AG09319 (cell line): ENCODE results near the gene RPTOR.

Experiments
- DNase-seq: peaks from one replicate; pipeline ENCODE4 v3.0.0-alpha.2; 2010; ENCODE audit warnings: low read depth; ENCODE audit errors: extremely low read depth
- TF ChIP-seq, protein P1 (sequence below): IDR thresholded peaks from 2 replicates; pipeline ENCODE4 v1.5.1; 2011; ENCODE audit warnings: low read depth, mild to moderate bottlenecking, inconsistent platforms, low read length, moderate library complexity

RPTOR gene

GRCh38 chr17:80816241-80817103 lies 271.8 kb downstream of the RPTOR start:
- TF ChIP-seq, protein P1, sequence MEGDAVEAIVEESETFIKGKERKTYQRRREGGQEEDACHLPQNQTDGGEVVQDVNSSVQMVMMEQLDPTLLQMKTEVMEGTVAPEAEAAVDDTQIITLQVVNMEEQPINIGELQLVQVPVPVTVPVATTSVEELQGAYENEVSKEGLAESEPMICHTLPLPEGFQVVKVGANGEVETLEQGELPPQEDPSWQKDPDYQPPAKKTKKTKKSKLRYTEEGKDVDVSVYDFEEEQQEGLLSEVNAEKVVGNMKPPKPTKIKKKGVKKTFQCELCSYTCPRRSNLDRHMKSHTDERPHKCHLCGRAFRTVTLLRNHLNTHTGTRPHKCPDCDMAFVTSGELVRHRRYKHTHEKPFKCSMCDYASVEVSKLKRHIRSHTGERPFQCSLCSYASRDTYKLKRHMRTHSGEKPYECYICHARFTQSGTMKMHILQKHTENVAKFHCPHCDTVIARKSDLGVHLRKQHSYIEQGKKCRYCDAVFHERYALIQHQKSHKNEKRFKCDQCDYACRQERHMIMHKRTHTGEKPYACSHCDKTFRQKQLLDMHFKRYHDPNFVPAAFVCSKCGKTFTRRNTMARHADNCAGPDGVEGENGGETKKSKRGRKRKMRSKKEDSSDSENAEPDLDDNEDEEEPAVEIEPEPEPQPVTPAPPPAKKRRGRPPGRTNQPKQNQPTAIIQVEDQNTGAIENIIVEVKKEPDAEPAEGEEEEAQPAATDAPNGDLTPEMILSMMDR: no peak
- no peak for DNase-seq

DNA sequence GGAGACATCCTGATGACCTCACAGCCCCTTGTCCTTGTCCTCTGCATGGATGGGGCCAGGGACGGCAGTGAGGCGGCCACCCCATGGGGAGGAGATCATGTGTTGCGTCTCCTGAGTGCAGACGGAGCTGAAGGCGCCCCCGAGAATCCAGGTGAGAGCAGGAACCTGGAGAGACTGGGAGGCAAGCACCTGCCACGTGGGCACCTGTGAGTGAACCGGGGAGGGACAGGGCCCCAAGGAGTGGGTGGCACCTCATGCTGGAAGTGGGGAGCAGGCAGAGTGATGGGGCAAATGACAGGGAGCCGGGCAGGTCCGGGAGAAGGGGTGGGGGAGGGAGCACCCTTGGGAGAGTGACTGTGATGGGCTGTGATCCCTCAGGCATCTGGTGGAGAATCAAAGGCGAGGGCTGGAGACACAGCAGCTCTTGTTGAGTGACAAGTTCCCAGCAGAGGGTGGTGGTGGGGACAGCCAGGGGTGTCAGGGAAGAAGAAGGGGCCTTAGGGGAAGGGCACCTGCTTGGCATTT lies 272.7 kb downstream of the RPTOR start:
- TF ChIP-seq, protein P1: no peak
- DNase-seq: no peak

GRCh38 chr17:80817861-80818260 lies 273.2 kb downstream of the RPTOR start:
- TF ChIP-seq, protein P1: no peak
- no peak for DNase-seq

DNA sequence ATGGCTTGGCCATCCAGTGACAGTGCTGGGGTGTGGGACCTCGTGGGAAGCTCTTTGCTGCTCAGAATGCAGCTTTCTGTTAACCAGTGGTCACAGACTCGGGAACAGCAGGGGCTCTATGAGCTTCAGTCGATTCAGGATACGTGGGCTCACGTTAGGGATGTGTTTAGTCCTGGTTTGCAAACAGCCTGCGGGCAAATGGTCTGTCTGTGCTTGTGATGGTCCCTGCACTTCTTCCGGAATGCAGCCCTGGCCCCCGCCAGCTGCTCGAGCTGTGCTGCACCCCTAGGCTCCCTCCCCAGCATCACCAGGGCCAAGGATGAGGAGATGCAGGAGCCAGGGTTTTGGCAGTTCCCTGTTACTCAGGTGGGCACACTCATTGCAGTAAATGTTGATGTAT lies 274.2 kb downstream of the RPTOR start:
- DNase-seq: no peak
- TF ChIP-seq, protein P1: no peak

DNA sequence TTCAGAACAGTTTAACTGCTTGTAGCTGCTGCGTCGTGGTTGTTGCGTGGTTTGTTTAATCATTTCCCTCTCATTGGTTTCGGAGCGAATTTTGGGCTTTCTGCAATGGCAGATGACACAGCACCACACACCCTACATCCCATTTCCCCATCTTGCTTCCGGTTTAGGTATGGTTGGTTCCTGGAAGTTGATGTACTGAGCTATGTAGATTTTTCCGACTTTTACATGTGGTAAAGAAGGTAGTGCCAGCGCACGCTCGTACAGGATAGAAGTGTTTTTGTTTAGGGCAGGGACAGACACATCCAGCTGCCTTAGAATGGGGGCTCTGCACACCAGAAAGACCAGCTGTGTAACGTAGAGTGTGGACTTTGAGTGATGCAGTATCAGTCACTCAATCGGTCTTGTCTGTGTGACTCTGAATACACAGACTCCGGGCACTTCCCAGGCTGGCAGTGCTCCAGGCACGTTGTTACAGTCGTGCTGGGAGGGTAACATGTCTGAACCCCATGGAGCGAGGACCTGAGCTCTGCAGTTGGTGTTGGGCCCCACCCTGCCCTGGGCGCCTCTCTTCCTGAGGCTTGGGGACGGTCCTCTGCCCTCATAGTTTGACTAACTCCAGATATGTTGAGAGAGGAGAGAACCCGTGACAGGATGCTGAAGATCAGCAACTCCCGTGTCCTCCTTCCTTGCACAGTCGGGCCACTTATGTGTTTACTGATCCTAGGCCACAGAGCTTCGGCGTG lies 275.0 kb downstream of the RPTOR start:
- no peak for DNase-seq
- TF ChIP-seq, protein P1: no peak

DNA sequence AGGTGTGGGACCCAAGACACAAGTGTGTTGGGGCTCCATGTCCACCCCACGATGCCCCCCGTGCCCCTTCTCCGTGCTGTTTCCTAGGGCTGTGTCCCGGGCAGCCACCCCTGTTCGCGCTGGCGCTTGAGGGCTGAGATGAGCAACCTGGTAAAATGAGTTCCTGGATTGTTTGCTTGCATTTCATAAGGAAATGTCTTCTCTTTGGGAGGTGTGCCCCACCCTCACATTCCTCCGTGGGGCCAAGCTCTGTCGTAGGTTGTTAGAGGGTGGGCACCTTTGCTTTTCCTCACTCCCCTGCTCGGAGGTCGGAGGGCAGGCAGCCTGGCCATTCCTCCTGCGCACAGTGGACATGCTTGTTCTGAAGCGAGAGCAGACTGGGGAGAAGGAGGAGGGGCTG lies 275.7 kb downstream of the RPTOR start:
- TF ChIP-seq, protein P1: no peak
- no peak for DNase-seq

GRCh38 chr17:80821546-80821945 lies 276.9 kb downstream of the RPTOR start:
- TF ChIP-seq, protein P1: no peak
- no peak for DNase-seq
